ENCODE measurements around the gene UBL7.
A peak's percentile ranks its signal among the peaks of the same experiment; 100 is the strongest.

The UBL7 gene

DNA sequence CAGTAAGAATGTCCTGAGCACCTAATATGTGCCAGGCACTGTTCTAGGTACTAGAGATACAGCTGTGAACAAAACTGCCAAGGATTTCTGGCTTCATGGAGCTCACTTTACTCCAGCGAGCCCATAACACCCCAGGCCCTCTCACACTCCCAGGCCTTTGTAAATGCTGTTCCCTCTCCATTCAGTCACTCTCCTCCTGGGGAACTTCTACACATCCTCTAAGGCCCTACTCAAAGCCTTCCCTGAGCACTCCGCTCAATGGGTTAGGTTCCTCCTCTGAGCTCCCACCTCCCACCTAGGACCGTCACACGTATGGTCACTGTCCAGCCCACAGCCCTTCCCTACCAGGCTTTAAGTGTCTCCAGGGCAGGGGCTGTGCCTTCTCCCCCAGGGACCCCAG lies 54.4 kb downstream of the UBL7 start:
- DNase-seq: no peak

- no peak for DNase-seq
Measured at GRCh38 chr15:74405823-74406222, 55.1 kb downstream of the UBL7 start.

DNA sequence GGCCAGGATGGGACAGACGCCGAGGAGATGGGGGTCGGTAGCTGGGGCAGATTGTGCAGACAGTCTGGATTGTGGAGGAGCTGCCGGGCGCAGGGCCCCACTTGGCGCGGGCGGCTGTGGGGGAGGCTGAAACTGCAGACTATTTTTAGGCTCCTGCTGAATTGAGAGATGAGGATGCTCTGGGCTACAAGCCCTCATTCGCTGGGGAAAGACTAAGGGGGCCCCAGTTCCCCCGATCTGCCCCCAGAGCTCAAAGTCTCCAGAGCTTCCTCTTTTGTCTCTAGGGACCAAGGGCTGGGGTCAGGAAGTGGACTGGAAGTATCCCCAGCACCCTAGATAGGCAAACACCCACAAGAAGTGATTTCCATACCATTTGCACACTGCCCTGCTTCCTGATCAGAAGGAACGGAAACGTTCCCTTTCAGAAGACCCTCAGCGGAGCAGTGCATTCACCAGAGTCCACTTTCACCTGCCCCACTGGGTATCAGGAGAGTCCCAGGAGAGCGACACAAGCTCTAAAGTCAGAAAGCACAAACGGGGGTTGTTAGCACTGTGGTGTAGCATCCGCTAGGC lies 56.9 kb downstream of the UBL7 start:
- peak; percentile 24 to 49 (median 42) for DNase-seq

GRCh38 chr15:74403588-74403919 lies 57.4 kb downstream of the UBL7 start:
- DNase-seq: no peak

DNA sequence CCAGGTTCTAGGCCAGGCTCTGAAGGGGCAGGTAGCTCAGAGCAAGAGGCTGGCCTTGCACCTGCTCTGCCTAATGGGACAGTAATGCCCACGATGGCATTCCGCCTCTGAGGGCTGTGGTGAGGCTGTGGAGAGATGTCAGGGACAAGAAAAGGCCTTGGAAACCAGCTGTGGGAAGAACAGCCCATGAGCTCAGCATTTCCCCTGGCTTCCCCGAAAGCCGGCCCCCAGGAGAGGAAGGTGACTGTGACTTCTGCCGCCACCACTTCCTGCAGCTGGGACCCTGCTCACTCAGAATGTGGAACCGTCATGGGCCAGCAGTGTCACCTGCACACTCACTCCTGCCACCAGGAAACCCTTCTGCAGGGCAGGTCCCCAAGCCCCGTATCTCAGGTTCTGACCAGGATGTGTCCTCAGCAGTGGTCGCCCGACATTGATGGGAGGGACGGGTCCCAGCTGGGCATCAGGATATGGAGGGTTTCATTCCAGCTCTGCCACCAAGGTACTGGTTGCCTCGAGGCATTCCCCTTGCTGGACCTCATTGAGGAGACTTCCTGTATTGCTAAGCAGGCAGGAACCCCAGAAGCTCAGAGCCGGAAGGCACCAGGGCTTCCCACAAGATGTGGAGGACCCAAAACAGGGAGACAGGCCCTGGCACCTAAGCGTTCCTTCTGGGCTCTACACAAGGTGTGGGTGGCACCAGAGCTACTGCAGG lies 57.9 kb downstream of the UBL7 start:
- peak; percentile 38 to 68 (median 64) for DNase-seq

DNA sequence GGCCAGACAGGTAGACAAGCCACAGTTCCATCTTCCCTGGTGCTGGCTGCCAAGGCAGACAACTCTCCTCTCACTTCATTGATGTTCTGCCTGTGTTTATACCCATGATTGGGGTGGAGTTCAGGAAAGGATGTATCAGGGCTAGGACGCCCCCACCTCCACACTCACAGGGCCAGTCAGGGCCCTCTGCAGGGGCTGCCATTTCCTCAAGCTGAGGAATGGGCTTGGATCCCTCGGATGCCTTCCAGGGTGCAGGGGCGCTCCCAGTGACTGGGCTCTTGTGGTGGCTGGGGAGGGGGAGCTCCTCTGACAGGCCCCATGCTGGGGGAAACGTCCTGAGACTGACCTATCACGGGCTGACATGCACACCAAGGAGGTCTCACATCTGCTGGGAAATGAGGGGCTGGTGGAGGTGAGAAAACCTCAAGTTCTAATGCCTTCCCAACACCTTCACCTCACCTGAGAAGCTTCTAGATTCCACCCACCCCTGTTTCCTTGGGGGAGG lies 58.6 kb downstream of the UBL7 start:
- no peak for DNase-seq

- no peak for DNase-seq
Measured at GRCh38 chr15:74400915-74401757, 59.8 kb downstream of the UBL7 start.

- DNase-seq: peak in 1 of 4 experiments; percentile 12
Measured at GRCh38 chr15:74400313-74400860, 60.6 kb downstream of the UBL7 start.

DNA sequence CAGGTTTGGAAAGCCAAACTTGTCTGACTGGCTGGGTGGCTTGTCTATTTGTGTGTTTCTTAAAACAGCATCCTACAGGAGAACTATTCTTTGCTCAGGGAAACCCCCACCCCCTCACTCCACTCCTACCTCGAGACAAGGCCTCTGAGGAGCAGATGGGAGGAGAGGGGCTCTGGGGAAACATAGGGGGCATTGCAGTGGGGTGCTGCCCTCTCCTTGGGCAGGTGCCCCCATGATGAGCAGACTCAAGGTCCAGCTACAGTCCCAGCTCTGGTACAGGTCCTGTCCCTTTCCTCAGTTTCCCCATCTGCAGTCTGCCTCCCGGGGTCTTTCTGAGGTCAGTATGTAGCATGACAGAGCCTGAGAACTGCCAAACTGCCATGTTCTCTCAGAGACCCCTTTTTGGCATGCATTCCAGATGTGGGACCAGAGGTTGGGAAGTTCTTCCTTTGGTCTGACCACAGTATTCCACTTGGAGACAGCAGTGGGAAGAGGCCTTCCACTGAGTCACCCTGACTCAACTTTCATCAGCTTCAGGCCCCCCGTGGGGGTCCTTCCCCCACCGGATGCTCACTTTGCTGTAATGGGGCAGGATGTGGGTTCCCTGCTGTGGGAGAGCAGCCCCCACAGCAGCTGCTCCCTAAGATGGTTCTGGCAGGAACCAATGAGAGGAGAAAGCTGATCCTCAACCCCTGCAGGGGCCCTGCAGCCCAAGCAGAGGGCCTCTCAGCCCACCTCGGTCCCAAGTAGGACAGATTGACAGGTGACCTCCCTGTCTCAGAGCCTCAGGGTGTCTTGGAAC lies 61.2 kb downstream of the UBL7 start:
- DNase-seq: peak in 1 of 4 experiments; percentile 36

DNA sequence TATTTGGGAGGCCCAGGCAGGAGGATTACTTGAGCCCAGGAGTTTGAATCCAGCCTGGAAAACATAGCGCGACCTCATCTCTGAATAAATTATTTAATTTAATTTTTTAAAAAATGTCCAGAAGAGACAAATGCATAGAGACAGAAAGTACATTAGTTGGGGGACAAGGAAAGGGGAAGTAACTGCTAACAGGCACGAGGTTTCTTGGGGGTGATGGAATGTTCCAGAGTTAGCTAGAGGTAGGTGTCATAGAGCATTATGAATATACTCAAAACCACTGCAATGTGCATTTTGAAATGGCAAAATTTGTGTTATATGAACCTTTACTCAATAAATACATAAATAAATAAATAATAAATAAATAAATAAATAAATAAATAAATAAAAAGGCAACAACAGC lies 61.9 kb downstream of the UBL7 start:
- peak in 3 of 4 experiments; percentile 38 to 69 (median 54) for DNase-seq

DNA sequence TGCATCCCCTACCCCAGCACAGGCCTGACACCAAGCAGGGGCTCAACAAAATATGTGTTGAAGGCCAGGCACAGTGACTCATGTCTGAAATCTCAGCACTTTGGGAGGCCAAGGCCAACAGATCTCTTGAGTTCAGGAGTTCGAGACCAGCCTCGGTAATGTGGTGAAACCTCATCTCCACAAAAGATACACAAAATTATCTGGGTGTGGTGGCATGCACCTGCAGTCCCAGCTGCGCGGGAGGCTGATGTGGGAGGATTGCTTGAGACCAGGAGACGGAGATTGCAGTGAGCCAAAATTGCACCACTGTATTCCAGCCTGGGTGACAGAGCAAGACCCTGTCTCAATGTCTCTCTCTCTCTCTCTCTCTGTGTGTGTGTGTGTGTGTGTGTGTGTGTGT lies 62.8 kb downstream of the UBL7 start:
- DNase-seq: no peak

GRCh38 chr15:74397239-74398068 lies 63.5 kb downstream of the UBL7 start:
- peak in 2 of 4 experiments; percentile 37 to 41 for DNase-seq

- DNase-seq: peak; percentile 74 to 91 (median 82)
Measured at GRCh38 chr15:74396445-74397238, 64.3 kb downstream of the UBL7 start.

GRCh38 chr15:74396146-74396438 lies 64.9 kb downstream of the UBL7 start:
- no peak for DNase-seq

Data from suppressor macrophage (primary cell).